AG04449 (cell line): ENCODE data around the gene AFDN.

ENCODE experiments used
- CTCF ChIA-PET: fragments of 350-600 bp; formaldehyde crosslinking; extraction: SDS; loops from one replicate; lab custom pipeline; 2021; ENCODE audit warnings: antibody characterized with exemption; lab: Yijun Ruan, JAX
- POLR2A ChIA-PET: fragments of 400-600, 350-600 bp; formaldehyde crosslinking; extraction: SDS; loops from one replicate; lab custom pipeline; 2020; ENCODE audit warnings: antibody characterized with exemption, inconsistent platforms; lab: Yijun Ruan, JAX
- DNase-seq: peaks from one replicate; pipeline ENCODE4 v3.0.0-alpha.2; 2010; ENCODE audit warnings: low read depth, low spot score
- H3K4me3 ChIP-seq: 2 replicates; pipeline ENCODE4 v1.5.1; 2011; ENCODE audit warnings: low read depth, mild to moderate bottlenecking, control low read depth, low read length
- TF ChIP-seq, protein P1 (sequence below): IDR thresholded peaks from one replicate; pipeline ENCODE4 v1.5.1; 2011; ENCODE audit warnings: mild to moderate bottlenecking, moderate library complexity, low read length, control low read depth, inconsistent platforms; ENCODE audit not compliant: insufficient read depth; ENCODE audit errors: missing control alignments

AFDN gene

DNA sequence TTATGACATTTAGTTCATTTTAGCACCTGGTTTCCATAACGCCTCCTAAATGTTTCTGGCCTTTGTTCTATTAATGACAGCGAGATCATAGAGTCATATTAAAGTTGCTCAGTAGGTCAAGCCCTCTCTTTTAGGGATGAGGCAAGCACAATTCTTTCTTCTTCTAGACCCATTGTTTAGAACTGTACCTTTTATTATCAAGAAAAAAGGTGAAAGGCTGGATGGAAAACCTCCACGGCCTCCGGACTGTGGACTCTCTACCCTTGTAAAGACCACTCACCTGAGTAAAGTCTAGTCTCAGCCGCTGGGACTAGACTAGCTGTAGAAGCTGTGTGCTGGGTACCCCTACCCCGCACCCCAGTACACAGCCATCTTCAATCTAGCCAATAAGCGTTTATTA is 6.0 kb upstream of the AFDN start:
- ChIA-PET CTCF (no interaction called here), POLR2A (no interaction called here)
- TF ChIP-seq, protein P1, sequence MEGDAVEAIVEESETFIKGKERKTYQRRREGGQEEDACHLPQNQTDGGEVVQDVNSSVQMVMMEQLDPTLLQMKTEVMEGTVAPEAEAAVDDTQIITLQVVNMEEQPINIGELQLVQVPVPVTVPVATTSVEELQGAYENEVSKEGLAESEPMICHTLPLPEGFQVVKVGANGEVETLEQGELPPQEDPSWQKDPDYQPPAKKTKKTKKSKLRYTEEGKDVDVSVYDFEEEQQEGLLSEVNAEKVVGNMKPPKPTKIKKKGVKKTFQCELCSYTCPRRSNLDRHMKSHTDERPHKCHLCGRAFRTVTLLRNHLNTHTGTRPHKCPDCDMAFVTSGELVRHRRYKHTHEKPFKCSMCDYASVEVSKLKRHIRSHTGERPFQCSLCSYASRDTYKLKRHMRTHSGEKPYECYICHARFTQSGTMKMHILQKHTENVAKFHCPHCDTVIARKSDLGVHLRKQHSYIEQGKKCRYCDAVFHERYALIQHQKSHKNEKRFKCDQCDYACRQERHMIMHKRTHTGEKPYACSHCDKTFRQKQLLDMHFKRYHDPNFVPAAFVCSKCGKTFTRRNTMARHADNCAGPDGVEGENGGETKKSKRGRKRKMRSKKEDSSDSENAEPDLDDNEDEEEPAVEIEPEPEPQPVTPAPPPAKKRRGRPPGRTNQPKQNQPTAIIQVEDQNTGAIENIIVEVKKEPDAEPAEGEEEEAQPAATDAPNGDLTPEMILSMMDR = no peak
- no peak overlapping the region for H3K4me3 ChIP-seq
- no peak for DNase-seq

DNA sequence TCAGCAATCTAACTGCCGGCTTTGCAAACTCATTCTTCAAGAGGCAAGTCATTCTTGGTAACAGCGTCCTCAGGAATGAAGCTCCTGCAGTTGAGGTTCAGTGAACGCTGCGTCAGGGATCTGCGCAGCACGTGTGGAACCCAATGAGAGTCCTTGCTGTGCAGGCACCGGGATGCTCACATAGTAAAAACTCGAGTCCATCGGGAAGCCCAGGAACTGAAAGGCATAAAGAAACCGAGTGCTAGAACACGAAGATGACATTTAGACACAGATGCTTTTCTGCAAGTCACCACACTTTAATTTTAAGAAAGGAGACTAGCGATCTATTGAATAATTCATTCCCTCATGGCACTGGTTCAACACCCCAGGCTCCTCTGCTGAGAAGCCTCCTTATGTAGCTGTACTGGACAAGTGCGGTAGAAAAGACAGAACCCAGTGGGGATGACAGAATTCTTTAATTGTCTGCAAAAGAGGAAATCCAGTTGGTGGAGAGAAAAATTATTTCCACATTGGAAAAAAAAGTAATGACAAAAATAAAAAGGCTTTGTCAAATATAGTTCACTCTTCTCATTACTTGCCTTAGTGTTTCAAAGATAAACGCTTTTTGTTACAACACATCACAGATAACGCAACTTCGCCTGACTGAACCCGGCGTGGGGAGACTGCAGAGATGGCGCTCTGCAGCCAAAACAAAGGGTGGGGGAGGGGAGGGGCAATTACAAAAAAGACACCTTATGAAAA is 1.9 kb upstream of the AFDN start:
- TF ChIP-seq, protein P1 = no peak
- POLR2A ChIA-PET = no interaction called here
- CTCF ChIA-PET = interaction anchor here (1.3 kb wide), 1 partner anchor 10 kb away, joined by 3 read pairs; no protein-coding TSS in a partner anchor
- H3K4me3 ChIP-seq = peak overlapping the region; percentile 74
- DNase-seq = peak; percentile 56

DNA sequence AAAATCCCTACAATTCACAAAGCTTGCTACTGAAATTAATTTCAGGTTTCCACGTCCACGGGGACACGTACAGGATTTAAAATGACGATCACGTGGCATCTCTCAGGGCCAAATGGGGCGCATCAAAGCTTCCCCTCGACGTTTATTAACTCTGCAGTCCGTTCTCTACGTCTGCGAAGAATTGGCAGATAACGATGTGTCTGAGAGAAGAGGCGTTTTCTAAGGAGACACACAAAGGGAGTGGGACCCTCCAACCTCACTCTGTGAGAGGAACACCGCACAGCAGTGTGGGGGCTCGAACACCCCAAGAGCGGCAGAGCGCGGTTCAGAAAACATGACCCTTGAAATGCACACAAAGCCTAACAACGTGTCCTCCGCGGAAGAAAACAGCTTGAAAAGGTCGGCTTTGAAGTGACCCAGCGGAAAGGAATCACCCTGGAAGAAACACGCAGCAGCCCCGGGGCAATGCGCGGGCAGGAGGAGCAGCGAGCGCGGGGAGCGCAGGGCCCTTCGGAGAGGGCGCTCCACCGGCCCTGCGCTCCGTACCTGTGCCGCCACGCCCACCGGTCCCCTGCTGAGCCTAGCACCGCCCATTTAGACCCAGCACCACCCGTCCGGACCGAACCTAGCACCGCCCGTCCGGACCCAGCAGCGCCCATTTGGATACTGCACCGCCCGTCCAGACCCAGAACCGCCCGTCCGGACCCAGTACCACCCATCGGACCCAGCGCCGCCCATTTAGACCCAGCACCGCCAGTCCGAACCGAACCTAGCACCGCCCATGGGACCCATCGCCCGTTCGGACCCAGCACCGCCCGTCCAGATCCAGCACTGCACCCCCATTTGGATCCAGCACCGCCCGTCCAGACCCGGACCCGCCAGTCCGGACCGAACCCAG is 1.1 kb upstream of the AFDN start:
- ChIA-PET POLR2A (no interaction called here), CTCF (interaction anchor here (1.3 kb wide), 1 partner anchor 9 kb away, joined by 3 read pairs; no protein-coding TSS in a partner anchor)
- TF ChIP-seq, protein P1 = no peak
- peak overlapping the region; percentile 74 for H3K4me3 ChIP-seq
- DNase-seq = no peak

DNA sequence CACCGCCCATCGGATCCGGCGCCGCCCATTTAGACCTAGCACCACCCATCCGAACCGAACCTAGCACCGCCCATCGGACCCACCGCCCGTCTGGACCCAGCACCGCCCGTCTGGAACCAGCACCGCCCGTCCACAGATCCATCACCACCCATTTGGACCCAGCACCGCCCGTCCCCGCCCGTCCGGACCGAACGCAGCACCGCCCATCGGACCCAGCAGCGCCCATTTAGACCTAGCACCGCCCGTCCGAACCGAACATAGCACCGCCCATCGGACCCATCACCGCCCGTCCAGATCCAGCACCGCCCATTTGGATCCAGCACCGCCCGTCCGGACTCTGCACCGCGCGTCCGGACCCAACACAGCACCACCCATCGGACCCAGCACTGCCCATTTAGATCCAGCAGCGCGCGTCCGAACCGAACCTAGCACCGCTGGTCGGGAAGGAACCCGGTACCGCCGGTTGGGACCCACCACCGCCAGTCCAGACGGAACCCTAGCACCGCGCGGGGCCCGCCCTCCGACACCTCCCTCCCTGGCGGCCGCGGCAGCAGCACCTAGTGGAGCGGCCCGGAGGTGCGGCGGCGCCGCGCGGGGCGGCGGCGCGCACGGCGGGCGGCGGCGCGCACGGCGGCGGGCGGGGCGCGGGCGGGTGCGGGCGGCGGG is 348 bp upstream of the AFDN start:
- ChIA-PET POLR2A (no interaction called here), CTCF (no interaction called here)
- TF ChIP-seq, protein P1 = peak; percentile 65
- H3K4me3 ChIP-seq = peak overlapping the region; percentile 74
- no peak for DNase-seq

DNA sequence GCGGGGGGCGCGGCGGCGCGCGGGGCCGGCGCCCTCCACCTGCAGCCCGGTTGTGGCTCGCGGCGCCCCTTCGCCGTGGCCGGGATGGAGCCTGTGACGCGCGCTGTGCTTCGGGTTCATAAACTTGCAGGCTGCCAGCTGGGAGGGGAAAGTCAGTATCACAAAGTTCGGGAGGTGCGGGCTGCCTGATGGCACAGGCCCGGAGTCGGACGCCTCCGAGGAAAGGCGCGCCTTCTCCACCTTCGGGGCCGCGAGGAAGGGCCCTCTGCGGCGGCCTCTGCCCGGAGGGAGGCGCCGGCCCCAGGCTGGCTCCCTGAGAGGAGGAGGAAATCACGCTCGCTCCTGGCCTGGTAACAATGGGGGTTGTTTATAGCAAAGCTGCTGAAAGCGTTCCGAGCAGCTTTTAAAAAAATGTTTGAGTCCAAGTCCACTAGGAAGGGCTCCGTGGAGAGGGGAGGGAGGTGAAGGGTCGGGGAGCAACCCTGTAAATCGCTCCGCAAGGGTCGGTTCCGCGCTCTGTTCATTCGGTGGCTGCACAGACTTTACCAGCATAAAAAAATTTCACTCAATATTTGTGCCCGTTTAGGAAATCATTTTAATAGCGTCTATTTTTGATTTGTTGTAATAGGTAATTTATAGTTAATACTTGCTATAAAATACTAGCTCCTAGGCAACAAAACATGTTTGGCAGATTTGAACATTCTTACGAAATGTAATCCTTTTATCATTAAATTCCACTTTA is 1.0 kb downstream of the AFDN start:
- ChIA-PET POLR2A (no interaction called here), CTCF (no interaction called here)
- peak overlapping the region; percentile 65 for H3K4me3 ChIP-seq

More for the DNA sequence above, 1.0 kb downstream of the AFDN start:
- DNase-seq = no peak
- TF ChIP-seq, protein P1 = no peak
